WI38 (cell line): ENCODE data around the gene ADGRF1.

Experiments
- H3K4me3 ChIP-seq: 2 replicates; pipeline ENCODE4 v1.5.1; 2011; ENCODE audit warnings: low read depth, mild to moderate bottlenecking, control low read depth, low read length
- CTCF ChIP-seq: IDR thresholded peaks from 2 replicates; pipeline ENCODE4 v1.5.1; 2012; ENCODE audit warnings: low read depth, mild to moderate bottlenecking, control low read depth, low read length

Gene ADGRF1

GRCh38 chr6:47047097-47047478 lies 5.0 kb upstream of the ADGRF1 start:
- H3K4me3 ChIP-seq = no peak overlapping the region
- no peak for TF ChIP-seq CTCF

- TF ChIP-seq CTCF = no peak
- H3K4me3 ChIP-seq = no peak overlapping the region
Measured at GRCh38 chr6:47044397-47044796, 2.3 kb upstream of the ADGRF1 start.

GRCh38 chr6:47043286-47043685 lies 1.2 kb upstream of the ADGRF1 start:
- no peak overlapping the region for H3K4me3 ChIP-seq
- TF ChIP-seq CTCF = no peak

GRCh38 chr6:47041741-47042140 lies 391 bp downstream of the ADGRF1 start:
- H3K4me3 ChIP-seq = no peak overlapping the region
- TF ChIP-seq CTCF = no peak

GRCh38 chr6:47034926-47035325 lies 7.2 kb downstream of the ADGRF1 start:
- no peak for TF ChIP-seq CTCF

GRCh38 chr6:47034421-47034820 lies 7.7 kb downstream of the ADGRF1 start:
- TF ChIP-seq CTCF = no peak
- no peak overlapping the region for H3K4me3 ChIP-seq

More at GRCh38 chr6:47034926-47035325, 7.2 kb downstream of the ADGRF1 start:
- H3K4me3 ChIP-seq = no peak overlapping the region

GRCh38 chr6:47032974-47033765 lies 9.0 kb downstream of the ADGRF1 start:
- no peak overlapping the region for H3K4me3 ChIP-seq
- no peak for TF ChIP-seq CTCF
